ENCODE results near the gene CNNM3.

DNA sequence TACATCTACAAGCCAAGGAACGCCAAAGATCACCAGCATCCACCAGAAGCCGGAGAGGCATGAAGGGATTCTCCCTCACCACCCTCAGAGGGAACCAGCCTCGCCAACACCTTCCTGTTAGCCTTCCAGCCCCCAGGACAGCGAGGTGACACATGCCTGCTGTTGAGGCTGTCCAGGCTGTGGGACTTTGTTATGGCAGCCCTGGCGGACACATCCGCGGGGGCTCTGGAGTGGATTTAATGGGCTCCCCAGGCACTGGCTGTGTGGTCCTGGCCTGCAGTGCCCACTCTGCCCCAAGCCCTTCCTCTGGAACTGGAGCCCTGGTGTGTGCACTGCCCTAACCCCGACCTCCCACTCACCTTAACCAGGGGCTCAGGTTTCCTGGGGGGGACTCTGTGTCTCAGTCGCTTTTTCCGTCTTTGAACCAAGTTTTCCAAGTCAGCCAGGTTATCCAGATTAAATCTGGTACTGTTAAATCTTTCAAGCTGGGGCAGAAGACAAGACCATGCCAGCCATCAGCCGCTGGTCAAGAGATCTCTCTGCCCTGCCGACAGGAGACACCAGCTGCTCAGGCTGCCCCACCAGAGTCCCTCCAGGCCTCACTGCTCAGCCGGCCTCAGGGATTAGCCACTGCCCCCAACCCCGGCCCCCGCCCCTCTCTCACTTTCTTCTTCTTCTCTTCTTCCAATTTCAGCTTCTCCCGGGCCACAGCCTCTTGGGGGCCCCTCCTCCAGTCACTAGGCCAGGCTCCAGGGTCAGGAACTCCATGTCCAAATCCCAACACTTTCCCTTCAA is 25.8 kb downstream of the CNNM3 start:
- TF ChIP-seq CTCF (IDR thresholded peaks at IDR 0.05), result no peak
- TF ChIP-seq POLR2AphosphoS5 (IDR thresholded peaks at IDR 0.05), result no peak
- no peak for TF ChIP-seq POLR2A (IDR thresholded peaks at IDR 0.05)

All from suprapubic skin (tissue), 4 donors.